ENCODE measurements around the gene PTN. TPM values are rescaled to one million over a fixed set of nuclear protein-coding genes. Genes with fewer than 3 reads are reported as not detected.

PTN gene
- total and polyA plus RNA-seq, 10 of the 15 experiments (the other 5 are each of a cell fraction or from before 2014, with no cell fraction given) = 0.09 to 1.2 (median 0.13) TPM; not detected in 7

GRCh38 chr7:137305901-137306621, 37.5 kb downstream of the PTN start:
- Histone ChIP-seq H4K20me1 (ENCODE audit: control insufficient read depth, insufficient read depth) (no peaks in the 10 kb centered on the region), H3K9me3 (replicated peaks; ENCODE audit: control insufficient read depth, insufficient read depth, low read length) (no peaks in the 10 kb centered on the region), H3K27ac (ENCODE audit: control insufficient read depth, insufficient read depth) (no peak overlapping the region), H3K4me2 (ENCODE audit: control insufficient read depth, insufficient read depth) (no peak overlapping the region), H3K9ac (ENCODE audit: control insufficient read depth, insufficient read depth, low read length) (no peak overlapping the region), H3K4me3 (no peak overlapping the region), H3K27me3 (replicated peaks in 1 of 2; ENCODE audit: control insufficient read depth in 2 of 2, insufficient read depth in 2 of 2, low read length in 1 of 2) (no peaks in the 10 kb centered on the region), H3K36me3 (ENCODE audit: control insufficient read depth in 2 of 2, insufficient read depth in 2 of 2, low read length in 1 of 2) (no peaks in the 10 kb centered on the region), H2AFZ (ENCODE audit: control insufficient read depth, low read depth, low read length) (no peak overlapping the region), H3K4me1 (ENCODE audit: control insufficient read depth, insufficient read depth, low read length) (no peaks in the 10 kb centered on the region), H3K79me2 (ENCODE audit: control insufficient read depth, insufficient read depth, low read length) (no peaks in the 10 kb centered on the region)
- intact Hi-C loops (cut with micrococcal nuclease; ENCODE audit: unreplicated experiment) = no loop called here
- in situ Hi-C loops (cut with MboI) = no loop called here
- ChIA-PET RAD21 (ENCODE audit: unreplicated experiment) (no interaction called here), POLR2A (interaction anchor here (0.6 kb wide), 1 partner anchor 125 kb away, joined by 3 read pairs; no protein-coding TSS in a partner anchor), SMC1A (ENCODE audit: uncharacterized antibody, unreplicated experiment) (no interaction called here), CTCF (interaction anchor here (0.7 to 1.6 kb wide), 2 partner anchors 32 to 59 kb away, joined by 3 to 4 read pairs; no protein-coding TSS in a partner anchor)
- no peak for FAIRE-seq
- TF ChIP-seq BCL11A (IDR thresholded peaks at IDR 0.05; ENCODE audit: low read depth, low read length) = no peak
- TF ChIP-seq SIN3A (IDR thresholded peaks at IDR 0.05; ENCODE audit: low read depth, low read length) = no peak
- TF ChIP-seq SMC3 (IDR thresholded peaks at IDR 0.05; ENCODE audit: borderline replicate concordance, low read length) = no peak
- TF ChIP-seq RAD21 (IDR thresholded peaks at IDR 0.05; ENCODE audit: insufficient read depth, low read depth, low read length) = no peak
- TF ChIP-seq ZNF622 (IDR thresholded peaks at IDR 0.05) = no peak
- TF ChIP-seq E4F1 (IDR thresholded peaks at IDR 0.05; ENCODE audit: borderline replicate concordance, partially characterized antibody) = no peak
- no peak for TF ChIP-seq KLF5 (IDR thresholded peaks at IDR 0.05; ENCODE audit: partially characterized antibody)
- TF ChIP-seq SMARCA5 (IDR thresholded peaks at IDR 0.05) = no peak
- no peak for TF ChIP-seq RBBP5 (conservative IDR thresholded peaks at IDR 0.05)
- WGBS (ENCODE audit: insufficient coverage, insufficient replicate concordance, low lambda C conversion rate, missing lambda C conversion rate) = 54% methylated on average over 6 of the region's 6 CpGs
- no peak for ATAC-seq
- DNase-seq (ENCODE audit: low read depth, low spot score) = no peak
- no TSS peak for BruUV-seq (replicated peaks)
